KMS-11 (cell line): ENCODE results near the gene WNT4.

Experiments
- H2AFZ ChIP-seq: fragments of 200-600 bp; sonication (generic); 2 replicates; pipeline ENCODE4 v1.6.1; 2016; ENCODE audit warnings: antibody characterized with exemption, mixed run types, low read depth
- H3K27ac ChIP-seq: fragments of 200-600 bp; sonication (generic); 2 replicates; pipeline ENCODE4 v1.6.1; 2016; ENCODE audit warnings: mild to moderate bottlenecking, mixed run types
- H3K27me3 ChIP-seq: fragments of 200-600 bp; sonication (generic); 2 replicates; pipeline ENCODE4 v1.6.1; 2017; ENCODE audit warnings: mild to moderate bottlenecking, low read depth, mixed run types, moderate library complexity; ENCODE audit not compliant: insufficient read depth
- H3K36me3 ChIP-seq: fragments of 200-600 bp; sonication (generic); 2 replicates; pipeline ENCODE4 v1.6.1; 2017; ENCODE audit warnings: mild to moderate bottlenecking, mixed run types; ENCODE audit not compliant: insufficient read depth
- H3K4me1 ChIP-seq: fragments of 200-600 bp; sonication (generic); 2 replicates; pipeline ENCODE4 v1.6.1; 2016; ENCODE audit warnings: mild to moderate bottlenecking, low read depth, mixed run types; ENCODE audit not compliant: poor library complexity, severe bottlenecking
- H3K4me2 ChIP-seq: fragments of 200-600 bp; sonication (generic); 2 replicates; pipeline ENCODE4 v1.7.0; 2016; ENCODE audit warnings: mild to moderate bottlenecking, mixed run types
- H3K4me3 ChIP-seq: fragments of 200-600 bp; sonication (generic); IDR thresholded peaks from 2 replicates; pipeline ENCODE4 v1.6.1; 2017; ENCODE audit warnings: low read depth, low read length, mixed read lengths; ENCODE audit not compliant: insufficient read depth
- H3K79me2 ChIP-seq: fragments of 200-600 bp; sonication (generic); 2 replicates; pipeline ENCODE4 v1.6.1; 2016; ENCODE audit warnings: low read depth, mixed run types; ENCODE audit not compliant: insufficient read depth
- H3K9ac ChIP-seq: fragments of 200-600 bp; sonication (generic); 2 replicates; pipeline ENCODE4 v1.6.1; 2016; ENCODE audit warnings: mild to moderate bottlenecking, mixed run types
- H4K20me1 ChIP-seq: fragments of 200-600 bp; sonication (generic); 2 replicates; pipeline ENCODE4 v1.6.1; 2016; ENCODE audit warnings: mild to moderate bottlenecking, mixed run types; ENCODE audit not compliant: insufficient read depth
- TF ChIP-seq, protein P1 (sequence below): fragments of 200-600 bp; sonication (generic); conservative IDR thresholded peaks from 2 replicates; pipeline ENCODE4 v1.6.1; 2017; ENCODE audit warnings: low read depth, mild to moderate bottlenecking, antibody characterized with exemption, low read length, moderate library complexity, mixed read lengths

The WNT4 gene

DNA sequence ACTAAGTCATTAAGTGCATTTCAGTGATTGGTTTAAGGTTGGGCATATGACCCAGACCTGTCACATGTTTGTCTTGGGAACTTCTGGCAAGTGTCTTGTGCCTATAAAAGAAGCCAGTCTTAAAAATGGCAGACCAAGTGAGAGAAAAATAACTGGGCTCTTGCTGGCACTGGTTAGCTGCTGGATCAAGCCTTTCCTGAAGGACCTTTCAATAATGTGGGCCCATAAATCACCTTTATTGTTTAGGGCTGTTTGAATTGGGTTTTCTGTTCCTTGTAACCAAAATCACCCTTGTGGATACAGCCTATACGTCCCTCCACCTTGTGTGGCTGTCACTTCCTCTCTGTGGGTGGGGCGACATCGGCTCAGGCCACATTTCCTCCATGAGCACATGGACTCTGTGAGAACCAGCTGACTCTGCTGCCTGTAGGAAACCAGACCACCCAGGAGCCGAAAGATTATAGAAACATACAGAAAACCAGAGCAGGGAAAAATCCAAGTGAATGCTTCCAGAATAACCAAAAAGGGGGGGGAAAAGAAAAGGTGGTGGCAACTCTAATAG is 25.6 kb upstream of the WNT4 start:
- no peaks in the 10 kb centered on the region for H4K20me1 ChIP-seq

DNA sequence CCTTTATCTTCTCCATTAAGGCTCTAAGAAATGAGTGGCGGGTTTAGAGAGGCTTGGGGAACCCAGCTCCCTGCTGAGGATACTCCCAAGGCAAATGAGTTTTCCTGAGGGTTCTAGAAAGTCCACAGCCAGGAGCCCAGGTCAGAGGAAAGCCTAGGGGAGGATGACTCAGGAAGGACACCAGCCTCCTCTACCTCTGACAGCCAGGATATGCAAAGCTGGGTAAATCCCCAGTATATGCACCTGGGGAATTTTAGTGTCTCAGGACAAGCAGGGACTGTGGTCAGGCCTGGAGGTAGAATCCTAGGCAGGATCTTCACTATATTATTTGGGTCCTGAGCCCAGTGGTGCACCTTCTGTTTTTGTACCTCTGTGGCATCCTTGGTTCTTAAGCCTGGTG is 23.5 kb upstream of the WNT4 start:
- Histone ChIP-seq H3K4me3 (no peak overlapping the region), H3K79me2 (no peaks in the 10 kb centered on the region), H3K27ac (no peak overlapping the region), H3K27me3 (peaks cover 76% of the 10 kb centered on the region), H2AFZ (no peak overlapping the region), H3K4me2 (no peak overlapping the region), H3K4me1 (no peaks in the 10 kb centered on the region), H3K36me3 (no peaks in the 10 kb centered on the region), H3K9ac (no peak overlapping the region), H4K20me1 (no peaks in the 10 kb centered on the region)
- TF ChIP-seq, protein P1, sequence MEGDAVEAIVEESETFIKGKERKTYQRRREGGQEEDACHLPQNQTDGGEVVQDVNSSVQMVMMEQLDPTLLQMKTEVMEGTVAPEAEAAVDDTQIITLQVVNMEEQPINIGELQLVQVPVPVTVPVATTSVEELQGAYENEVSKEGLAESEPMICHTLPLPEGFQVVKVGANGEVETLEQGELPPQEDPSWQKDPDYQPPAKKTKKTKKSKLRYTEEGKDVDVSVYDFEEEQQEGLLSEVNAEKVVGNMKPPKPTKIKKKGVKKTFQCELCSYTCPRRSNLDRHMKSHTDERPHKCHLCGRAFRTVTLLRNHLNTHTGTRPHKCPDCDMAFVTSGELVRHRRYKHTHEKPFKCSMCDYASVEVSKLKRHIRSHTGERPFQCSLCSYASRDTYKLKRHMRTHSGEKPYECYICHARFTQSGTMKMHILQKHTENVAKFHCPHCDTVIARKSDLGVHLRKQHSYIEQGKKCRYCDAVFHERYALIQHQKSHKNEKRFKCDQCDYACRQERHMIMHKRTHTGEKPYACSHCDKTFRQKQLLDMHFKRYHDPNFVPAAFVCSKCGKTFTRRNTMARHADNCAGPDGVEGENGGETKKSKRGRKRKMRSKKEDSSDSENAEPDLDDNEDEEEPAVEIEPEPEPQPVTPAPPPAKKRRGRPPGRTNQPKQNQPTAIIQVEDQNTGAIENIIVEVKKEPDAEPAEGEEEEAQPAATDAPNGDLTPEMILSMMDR = no peak

More for the DNA sequence above, 25.6 kb upstream of the WNT4 start:
- no peaks in the 10 kb centered on the region for H3K4me1 ChIP-seq
- no peak overlapping the region for H2AFZ ChIP-seq
- H3K27me3 ChIP-seq = peaks cover 80% of the 10 kb centered on the region
- no peak overlapping the region for H3K9ac ChIP-seq
- no peak overlapping the region for H3K27ac ChIP-seq
- TF ChIP-seq, protein P1 = no peak
- H3K79me2 ChIP-seq = no peaks in the 10 kb centered on the region
- H3K36me3 ChIP-seq = no peaks in the 10 kb centered on the region
- H3K4me3 ChIP-seq = no peak overlapping the region
- H3K4me2 ChIP-seq = no peak overlapping the region

DNA sequence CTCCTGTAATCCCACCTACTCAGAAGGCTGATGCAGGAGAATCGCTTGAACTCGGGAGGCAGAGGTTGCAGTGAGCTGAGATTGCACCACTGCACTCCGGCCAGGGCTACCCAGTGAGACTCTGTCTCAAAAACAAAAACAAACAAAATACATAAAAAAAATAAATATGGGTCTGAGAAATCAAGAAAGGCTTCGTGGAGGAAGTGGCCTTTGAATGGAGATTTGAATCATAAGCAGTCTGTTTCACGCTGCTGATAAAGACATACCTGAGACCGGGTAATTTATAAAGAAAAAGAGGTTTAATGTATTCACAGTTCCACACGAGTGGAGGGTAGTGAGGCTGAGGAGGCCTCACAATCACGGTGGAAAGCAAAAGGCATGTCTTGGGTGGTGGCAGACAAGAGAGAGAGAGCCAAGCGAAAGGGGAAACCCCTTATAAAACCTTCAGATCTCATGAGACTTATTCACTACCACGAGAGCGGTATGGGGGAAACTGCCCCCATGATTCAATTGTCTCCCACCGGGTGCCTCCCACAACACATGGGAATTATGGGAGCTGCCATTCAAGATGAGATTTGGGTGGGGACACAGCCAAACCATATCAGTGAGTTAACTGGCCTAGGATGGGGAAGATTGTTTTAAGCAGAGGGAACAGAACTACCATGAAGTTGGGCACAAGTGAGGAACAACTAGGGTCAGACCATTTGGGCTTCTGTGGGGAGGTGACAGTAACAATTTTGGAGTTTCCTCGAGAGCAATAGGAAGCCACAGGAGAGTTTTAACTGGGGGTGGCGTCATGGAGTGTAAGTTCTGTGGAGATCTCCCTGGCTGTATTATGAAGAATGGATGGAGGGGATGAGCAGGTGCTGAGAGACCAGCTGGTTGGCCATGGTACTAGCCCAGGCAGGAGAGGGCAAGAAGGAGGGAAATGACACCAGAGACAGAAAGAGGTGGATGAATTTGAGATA is 22.2 kb upstream of the WNT4 start:
- H3K27me3 ChIP-seq = peaks cover 75% of the 10 kb centered on the region
- no peak overlapping the region for H3K27ac ChIP-seq
- no peak overlapping the region for H3K4me2 ChIP-seq
- H3K79me2 ChIP-seq = no peaks in the 10 kb centered on the region
- H3K4me3 ChIP-seq = no peak overlapping the region
- H3K36me3 ChIP-seq = no peaks in the 10 kb centered on the region
- no peak overlapping the region for H2AFZ ChIP-seq
- H3K4me1 ChIP-seq = no peaks in the 10 kb centered on the region
- no peak overlapping the region for H3K9ac ChIP-seq
- TF ChIP-seq, protein P1 = no peak
- no peaks in the 10 kb centered on the region for H4K20me1 ChIP-seq

DNA sequence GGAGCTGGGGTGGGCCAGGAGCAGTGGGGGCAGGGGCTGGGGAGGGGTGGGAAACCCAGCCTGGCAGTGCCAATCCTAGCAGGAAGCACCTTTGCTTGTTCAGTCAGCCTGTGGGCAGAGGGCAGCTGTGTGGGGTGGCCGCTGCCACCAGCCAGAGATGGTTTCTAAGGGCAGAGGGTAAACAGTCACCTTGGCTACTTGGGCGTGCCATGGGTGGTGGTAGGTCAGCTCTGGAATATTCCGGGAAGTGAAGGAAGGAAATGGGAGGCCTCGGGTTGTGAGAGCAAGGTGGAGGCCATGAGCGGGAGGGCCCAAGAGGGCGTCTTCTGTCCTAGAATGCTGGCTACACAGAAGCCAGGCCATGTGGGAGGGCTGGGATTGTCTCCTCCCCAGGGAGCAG is 20.7 kb upstream of the WNT4 start:
- H4K20me1 ChIP-seq = no peaks in the 10 kb centered on the region
- H3K79me2 ChIP-seq = no peaks in the 10 kb centered on the region
- peaks cover 73% of the 10 kb centered on the region for H3K27me3 ChIP-seq

More for the DNA sequence above, 20.7 kb upstream of the WNT4 start:
- Histone ChIP-seq H3K9ac (no peak overlapping the region), H3K36me3 (no peaks in the 10 kb centered on the region), H2AFZ (no peak overlapping the region), H3K4me2 (no peak overlapping the region), H3K4me1 (no peaks in the 10 kb centered on the region), H3K27ac (no peak overlapping the region), H3K4me3 (no peak overlapping the region)
- TF ChIP-seq, protein P1 = no peak
